K562 (cell line): ENCODE measurements around the gene NUDCD3. TPM values are rescaled to one million over a fixed set of nuclear protein-coding genes. Genes with fewer than 3 reads are reported as not detected.

Source experiments
- BACH1 ChIP-seq: fragments of 200-800 bp; sonication (Bioruptor generic); IDR thresholded peaks from 2 replicates; pipeline ENCODE4 v1.6.1; 2016; ENCODE audit warnings: missing genetic modification characterization, missing compliant biosample characterization
- DPF2 ChIP-seq: fragments of 450-650 bp; IDR thresholded peaks from 2 replicates; pipeline ENCODE4 v1.6.1; 2016
- FOS ChIP-seq: IDR thresholded peaks from 3 replicates; pipeline ENCODE4 v1.6.1; 2011; ENCODE audit not compliant: insufficient read length; ENCODE audit errors: extremely low read depth
- GTF2A2 ChIP-seq: IDR thresholded peaks from 2 replicates; pipeline ENCODE4 v1.6.1; 2016; ENCODE audit warnings: mild to moderate bottlenecking, missing genetic modification characterization, missing compliant biosample characterization
- HDGF ChIP-seq: fragments of 450-650 bp; IDR thresholded peaks from 2 replicates; pipeline ENCODE4 v1.6.1; 2016
- MECOM ChIP-seq: fragments of 250-450 bp; sonication (Bioruptor Pico); IDR thresholded peaks from 2 replicates; pipeline ENCODE4 v1.8.0; 2022; ENCODE audit warnings: inconsistent platforms
- MEF2A ChIP-seq: IDR thresholded peaks from 2 replicates; pipeline ENCODE4 v1.6.1; 2011; ENCODE audit warnings: low read depth, mild to moderate bottlenecking, low read length, moderate library complexity; ENCODE audit not compliant: control insufficient read depth
- POLR2H ChIP-seq: IDR thresholded peaks from 2 replicates; pipeline ENCODE4 v1.6.1; 2016; ENCODE audit warnings: missing genetic modification characterization, low read depth, mild to moderate bottlenecking, control low read depth, missing compliant biosample characterization, moderate library complexity
- RAD51 ChIP-seq: fragments of 450-650 bp; IDR thresholded peaks from 2 replicates; pipeline ENCODE4 v1.7.1; 2016; ENCODE audit warnings: low read depth, mild to moderate bottlenecking, borderline replicate concordance
- RB1 ChIP-seq: fragments of 450-650 bp; IDR thresholded peaks from 2 replicates; pipeline ENCODE4 v1.6.1; 2017; ENCODE audit warnings: low read depth, mild to moderate bottlenecking
- SREBF1 ChIP-seq: fragments of 150-350 bp; IDR thresholded peaks from 2 replicates; pipeline ENCODE4 v1.6.1; 2014; ENCODE audit warnings: antibody characterized with exemption, low read depth, low read length, borderline replicate concordance
- ZNF384 ChIP-seq: IDR thresholded peaks from 2 replicates; pipeline ENCODE4 v1.6.1; 2012; ENCODE audit warnings: low read depth, low read length, improper control_type of control experiment
- ZNF584 ChIP-seq: fragments of 200-800 bp; sonication (Bioruptor generic); IDR thresholded peaks from 2 replicates; pipeline ENCODE4 v1.6.1; 2016; ENCODE audit warnings: low read depth, mild to moderate bottlenecking, missing genetic modification characterization, missing compliant biosample characterization
- ZNF586 ChIP-seq: fragments of 450-650 bp; formaldehyde crosslinking; conservative IDR thresholded peaks from 2 replicates; pipeline ENCODE4 v1.4.0; 2020; ENCODE audit warnings: mild to moderate bottlenecking, moderate library complexity
- polyA plus RNA-seq, 8 experiments: library from polyadenylated mRNA; depleted of rRNA in 4 of 8; stranded (reverse) in 5 of 8; unstranded in 3 of 8; fragments of >200 nt; fragmentation: Nextera tagmentation in 2 of 8; fragmentation: Illumina TruSeq in 1 of 8; extraction: Ambion mirVana in 2 of 8; extraction: Trizol in 1 of 8; gene quantifications; 2 replicates each; pipeline versions ENCODE4 v1.2.1 to v1.2.3, GENCODE V29; 2011 to 2014; ENCODE audit warnings: inconsistent platforms in 1 of 8, missing spikeins in 1 of 8
- total RNA-seq, 7 experiments: library from RNA; depleted of rRNA in 6 of 7; stranded (reverse); fragments of >200 nt in 6 of 7; fragmentation: Illumina TruSeq in 2 of 7; extraction: Trizol in 2 of 7; gene quantifications; 2 replicates each; pipeline versions ENCODE4 v1.2.1 to v1.2.3, GENCODE V29; 2011 to 2021; ENCODE audit warnings: low replicate concordance in 1 of 7
- TF ChIP-seq, protein P1 (sequence below): IDR thresholded peaks from 2 replicates; pipeline ENCODE4 v1.6.1; 2016; ENCODE audit warnings: missing genetic modification characterization, missing compliant biosample characterization
- TF ChIP-seq, protein P2 (sequence below): sonication (generic); formaldehyde crosslinking; IDR thresholded peaks from 2 replicates; pipeline ENCODE4 v1.8.1; 2023; ENCODE audit warnings: mild to moderate bottlenecking, missing genetic modification reagents
- TF ChIP-seq, protein P3 (sequence below): sonication (generic); formaldehyde crosslinking; IDR thresholded peaks from 2 replicates; pipeline ENCODE4 v1.8.0; 2022; ENCODE audit warnings: mild to moderate bottlenecking, missing genetic modification reagents
- TF ChIP-seq, protein P4 (sequence below): fragments of 250-450 bp; sonication (Bioruptor Pico); IDR thresholded peaks from 2 replicates; pipeline ENCODE4 v1.8.0; 2021; ENCODE audit warnings: mild to moderate bottlenecking, moderate library complexity

The NUDCD3 gene
- total and polyA plus RNA-seq, 9 of the 15 experiments (the other 6 are each of a cell fraction or from before 2014, with no cell fraction given), result 24.8 to 64.2 (median 42.6) TPM

DNA sequence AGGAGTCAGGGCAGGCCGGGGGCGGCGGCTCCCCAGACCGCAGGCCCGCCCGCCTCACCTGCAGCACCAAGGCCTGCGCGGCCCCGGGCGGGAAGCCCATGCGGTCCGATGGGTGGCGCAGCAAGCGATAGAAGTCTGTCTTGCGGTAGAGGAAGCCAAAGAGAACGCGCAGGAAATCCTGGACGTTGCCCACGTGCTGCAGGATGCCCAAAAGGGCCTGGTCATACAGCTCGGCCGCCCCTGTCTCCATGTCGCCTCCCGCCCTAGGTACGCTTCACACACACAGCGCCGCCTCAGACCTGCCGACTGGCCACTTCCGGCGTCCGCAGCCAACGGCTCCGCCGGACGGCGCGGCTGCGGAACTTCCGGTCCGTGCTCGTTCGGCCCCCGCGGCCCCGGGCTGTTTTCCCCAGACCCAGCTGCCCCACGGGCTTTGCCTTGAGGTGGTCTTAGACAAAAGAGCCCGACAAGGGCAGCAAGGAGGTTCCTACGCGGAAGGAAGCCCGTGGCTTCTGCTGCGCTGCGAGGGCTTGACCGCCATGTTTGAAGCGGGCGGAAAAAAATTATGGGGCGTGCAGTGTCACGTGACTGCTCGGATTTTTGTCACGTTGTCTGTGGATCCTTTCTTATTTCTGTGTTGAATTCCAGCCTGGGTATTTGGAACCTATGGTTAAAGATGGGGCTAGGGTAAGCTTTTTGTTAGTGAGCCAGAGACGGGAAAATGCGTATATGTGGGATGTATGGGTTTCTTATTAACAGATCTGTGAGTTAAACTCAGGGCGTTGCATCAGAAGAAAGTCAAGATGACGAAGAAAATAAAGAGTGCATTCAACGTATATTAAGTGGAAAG is at the start of gene NUDCD3 (continued):
- no peak for TF ChIP-seq FOS
- TF ChIP-seq ZNF584, result peak; percentile 85; the same call in 1 of the 2 replicates
- no peak for TF ChIP-seq SREBF1
- no peak; the same call in 1 of the 2 replicates for TF ChIP-seq BACH1 (tag)
- TF ChIP-seq, protein P1, sequence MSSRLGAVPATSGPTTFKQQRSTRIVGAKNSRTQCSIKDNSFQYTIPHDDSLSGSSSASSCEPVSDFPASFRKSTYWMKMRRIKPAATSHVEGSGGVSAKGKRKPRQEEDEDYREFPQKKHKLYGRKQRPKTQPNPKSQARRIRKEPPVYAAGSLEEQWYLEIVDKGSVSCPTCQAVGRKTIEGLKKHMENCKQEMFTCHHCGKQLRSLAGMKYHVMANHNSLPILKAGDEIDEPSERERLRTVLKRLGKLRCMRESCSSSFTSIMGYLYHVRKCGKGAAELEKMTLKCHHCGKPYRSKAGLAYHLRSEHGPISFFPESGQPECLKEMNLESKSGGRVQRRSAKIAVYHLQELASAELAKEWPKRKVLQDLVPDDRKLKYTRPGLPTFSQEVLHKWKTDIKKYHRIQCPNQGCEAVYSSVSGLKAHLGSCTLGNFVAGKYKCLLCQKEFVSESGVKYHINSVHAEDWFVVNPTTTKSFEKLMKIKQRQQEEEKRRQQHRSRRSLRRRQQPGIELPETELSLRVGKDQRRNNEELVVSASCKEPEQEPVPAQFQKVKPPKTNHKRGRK (tag), result no peak
- peak; percentile 41; the same call in 1 of the 2 replicates for TF ChIP-seq DPF2
- TF ChIP-seq, protein P2, sequence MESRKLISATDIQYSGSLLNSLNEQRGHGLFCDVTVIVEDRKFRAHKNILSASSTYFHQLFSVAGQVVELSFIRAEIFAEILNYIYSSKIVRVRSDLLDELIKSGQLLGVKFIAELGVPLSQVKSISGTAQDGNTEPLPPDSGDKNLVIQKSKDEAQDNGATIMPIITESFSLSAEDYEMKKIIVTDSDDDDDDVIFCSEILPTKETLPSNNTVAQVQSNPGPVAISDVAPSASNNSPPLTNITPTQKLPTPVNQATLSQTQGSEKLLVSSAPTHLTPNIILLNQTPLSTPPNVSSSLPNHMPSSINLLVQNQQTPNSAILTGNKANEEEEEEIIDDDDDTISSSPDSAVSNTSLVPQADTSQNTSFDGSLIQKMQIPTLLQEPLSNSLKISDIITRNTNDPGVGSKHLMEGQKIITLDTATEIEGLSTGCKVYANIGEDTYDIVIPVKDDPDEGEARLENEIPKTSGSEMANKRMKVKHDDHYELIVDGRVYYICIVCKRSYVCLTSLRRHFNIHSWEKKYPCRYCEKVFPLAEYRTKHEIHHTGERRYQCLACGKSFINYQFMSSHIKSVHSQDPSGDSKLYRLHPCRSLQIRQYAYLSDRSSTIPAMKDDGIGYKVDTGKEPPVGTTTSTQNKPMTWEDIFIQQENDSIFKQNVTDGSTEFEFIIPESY (CRISPR knock-in tag), result peak; percentile 50
- TF ChIP-seq GTF2A2 (tag), result peak; percentile 71; the same call in 1 of the 2 replicates
- TF ChIP-seq, protein P3, sequence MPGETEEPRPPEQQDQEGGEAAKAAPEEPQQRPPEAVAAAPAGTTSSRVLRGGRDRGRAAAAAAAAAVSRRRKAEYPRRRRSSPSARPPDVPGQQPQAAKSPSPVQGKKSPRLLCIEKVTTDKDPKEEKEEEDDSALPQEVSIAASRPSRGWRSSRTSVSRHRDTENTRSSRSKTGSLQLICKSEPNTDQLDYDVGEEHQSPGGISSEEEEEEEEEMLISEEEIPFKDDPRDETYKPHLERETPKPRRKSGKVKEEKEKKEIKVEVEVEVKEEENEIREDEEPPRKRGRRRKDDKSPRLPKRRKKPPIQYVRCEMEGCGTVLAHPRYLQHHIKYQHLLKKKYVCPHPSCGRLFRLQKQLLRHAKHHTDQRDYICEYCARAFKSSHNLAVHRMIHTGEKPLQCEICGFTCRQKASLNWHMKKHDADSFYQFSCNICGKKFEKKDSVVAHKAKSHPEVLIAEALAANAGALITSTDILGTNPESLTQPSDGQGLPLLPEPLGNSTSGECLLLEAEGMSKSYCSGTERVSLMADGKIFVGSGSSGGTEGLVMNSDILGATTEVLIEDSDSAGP (CRISPR knock-in tag), result no peak
- TF ChIP-seq RAD51, result peak; percentile 99
- 0 out of 2 replicates have a peak, but pooled peaks have one; percentile 33 for TF ChIP-seq MECOM (CRISPR knock-in tag)
- TF ChIP-seq ZNF586, result no peak
- TF ChIP-seq, protein P4, sequence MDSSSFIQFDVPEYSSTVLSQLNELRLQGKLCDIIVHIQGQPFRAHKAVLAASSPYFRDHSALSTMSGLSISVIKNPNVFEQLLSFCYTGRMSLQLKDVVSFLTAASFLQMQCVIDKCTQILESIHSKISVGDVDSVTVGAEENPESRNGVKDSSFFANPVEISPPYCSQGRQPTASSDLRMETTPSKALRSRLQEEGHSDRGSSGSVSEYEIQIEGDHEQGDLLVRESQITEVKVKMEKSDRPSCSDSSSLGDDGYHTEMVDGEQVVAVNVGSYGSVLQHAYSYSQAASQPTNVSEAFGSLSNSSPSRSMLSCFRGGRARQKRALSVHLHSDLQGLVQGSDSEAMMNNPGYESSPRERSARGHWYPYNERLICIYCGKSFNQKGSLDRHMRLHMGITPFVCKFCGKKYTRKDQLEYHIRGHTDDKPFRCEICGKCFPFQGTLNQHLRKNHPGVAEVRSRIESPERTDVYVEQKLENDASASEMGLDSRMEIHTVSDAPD (CRISPR knock-in tag), result no peak
- no peak for TF ChIP-seq MEF2A
- TF ChIP-seq HDGF, result no peak
- TF ChIP-seq POLR2H (tag), result peak; percentile 71
- TF ChIP-seq ZNF384, result peak; percentile 58; the same call in 1 of the 2 replicates
- peak; percentile 91 for TF ChIP-seq RB1
